ENCODE measurements around the gene XXYLT1.

XXYLT1 gene

GRCh38 chr3:195271410-195272243 is 668 bp upstream of the XXYLT1 start:
- no peaks in the 10 kb centered on the region; the same call in 1 of the 2 replicates for H3K36me3 ChIP-seq (ENCODE audit: low read depth)
- peaks cover 7% of the 10 kb centered on the region for H3K4me1 ChIP-seq (ENCODE audit: insufficient read depth, poor library complexity, severe bottlenecking)
- H3K27me3 ChIP-seq (ENCODE audit: insufficient read depth, poor library complexity, severe bottlenecking): no peaks in the 10 kb centered on the region
- H3K9me3 ChIP-seq (ENCODE audit: severe bottlenecking): no peaks in the 10 kb centered on the region
- DNase-seq (ENCODE audit: low spot score): peak; percentile 75
- H3K27ac ChIP-seq (ENCODE audit: poor library complexity, severe bottlenecking): peak overlapping the region; percentile 67
- TF ChIP-seq CTCF (IDR thresholded peaks at IDR 0.05; ENCODE audit: poor library complexity, severe bottlenecking): peak; percentile 93
- peak; percentile 81 for ATAC-seq (ENCODE audit: low read depth)
- H3K4me3 ChIP-seq (ENCODE audit: severe bottlenecking): peak overlapping the region; percentile 91

GRCh38 chr3:195270079-195270816 is 711 bp downstream of the XXYLT1 start:
- peak overlapping the region; percentile 67 for H3K27ac ChIP-seq (ENCODE audit: poor library complexity, severe bottlenecking)
- no peaks in the 10 kb centered on the region for H3K27me3 ChIP-seq (ENCODE audit: insufficient read depth, poor library complexity, severe bottlenecking)
- peak; percentile 51 for DNase-seq (ENCODE audit: low spot score)
- no peaks in the 10 kb centered on the region for H3K9me3 ChIP-seq (ENCODE audit: severe bottlenecking)
- no peaks in the 10 kb centered on the region; the same call in 1 of the 2 replicates for H3K36me3 ChIP-seq (ENCODE audit: low read depth)
- peak; percentile 33; the same call in 2 of the 3 replicates for ATAC-seq (ENCODE audit: low read depth)
- peak overlapping the region; percentile 91 for H3K4me3 ChIP-seq (ENCODE audit: severe bottlenecking)
- peaks cover 7% of the 10 kb centered on the region for H3K4me1 ChIP-seq (ENCODE audit: insufficient read depth, poor library complexity, severe bottlenecking)
- peak; percentile 19 for TF ChIP-seq CTCF (IDR thresholded peaks at IDR 0.05; ENCODE audit: poor library complexity, severe bottlenecking)

GRCh38 chr3:195269375-195270078 is 1.4 kb downstream of the XXYLT1 start:
- peak overlapping the region; percentile 91 for H3K4me3 ChIP-seq (ENCODE audit: severe bottlenecking)
- no peaks in the 10 kb centered on the region; the same call in 1 of the 2 replicates for H3K36me3 ChIP-seq (ENCODE audit: low read depth)
- no peaks in the 10 kb centered on the region for H3K9me3 ChIP-seq (ENCODE audit: severe bottlenecking)
- no peak for DNase-seq (ENCODE audit: low spot score)
- H3K27me3 ChIP-seq (ENCODE audit: insufficient read depth, poor library complexity, severe bottlenecking): no peaks in the 10 kb centered on the region
- no peak for ATAC-seq (ENCODE audit: low read depth)
- no peak overlapping the region for H3K27ac ChIP-seq (ENCODE audit: poor library complexity, severe bottlenecking)
- H3K4me1 ChIP-seq (ENCODE audit: insufficient read depth, poor library complexity, severe bottlenecking): peaks cover 7% of the 10 kb centered on the region
- no peak for TF ChIP-seq CTCF (IDR thresholded peaks at IDR 0.05; ENCODE audit: poor library complexity, severe bottlenecking)

- Histone ChIP-seq H3K27ac (ENCODE audit: poor library complexity, severe bottlenecking) (no peak overlapping the region), H3K9me3 (ENCODE audit: severe bottlenecking) (no peaks in the 10 kb centered on the region), H3K36me3 (ENCODE audit: low read depth) (no peaks in the 10 kb centered on the region; the same call in 1 of the 2 replicates), H3K27me3 (ENCODE audit: insufficient read depth, poor library complexity, severe bottlenecking) (no peaks in the 10 kb centered on the region), H3K4me3 (ENCODE audit: severe bottlenecking) (no peak overlapping the region), H3K4me1 (ENCODE audit: insufficient read depth, poor library complexity, severe bottlenecking) (peaks cover 7% of the 10 kb centered on the region)
- DNase-seq (ENCODE audit: low spot score): no peak
- no peak for ATAC-seq (ENCODE audit: low read depth)
- TF ChIP-seq CTCF (IDR thresholded peaks at IDR 0.05; ENCODE audit: poor library complexity, severe bottlenecking): no peak
Measured at GRCh38 chr3:195268576-195269309, 2.2 kb downstream of the XXYLT1 start.

All from RWPE2 (cell line).